ENCODE results near the gene HES3. TPM values are rescaled to one million over a fixed set of nuclear protein-coding genes. Genes with fewer than 3 reads are reported as not detected.

Gene HES3
- total and polyA plus RNA-seq, 2 of the 4 experiments (the other 2 are of a cell fraction): not detected

DNA sequence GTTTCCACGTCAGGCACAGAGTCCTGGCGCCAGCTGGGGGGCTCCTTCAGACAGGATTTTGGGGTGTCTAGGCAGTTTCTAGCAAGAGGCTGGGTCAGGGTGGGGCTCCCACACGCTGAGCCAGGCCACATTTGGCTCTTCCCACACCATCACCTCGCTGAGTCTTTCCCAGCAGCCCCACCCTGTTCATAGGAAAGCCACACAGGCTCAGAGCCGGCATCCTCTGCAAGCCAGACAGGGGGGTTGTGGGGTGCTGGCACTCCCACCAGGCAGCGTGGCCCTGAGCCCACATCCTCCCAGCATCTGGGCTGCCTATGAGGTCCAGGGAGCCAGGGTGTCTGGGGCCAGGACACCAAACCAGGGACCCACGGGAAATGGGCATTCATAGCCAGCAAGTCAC lies 19.7 kb downstream of the HES3 start:
- Histone ChIP-seq H4K20me1 (ENCODE audit: insufficient read depth, low read length) (peaks cover 12% of the 10 kb centered on the region), H3K9me3 (ENCODE audit: control insufficient read depth, insufficient read depth, low read length) (no peaks in the 10 kb centered on the region), H2BK15ac (ENCODE audit: low read depth, low read length) (no peak overlapping the region), H2AFZ (replicated peaks; ENCODE audit: low read length, poor library complexity) (no peak overlapping the region), H2BK20ac (ENCODE audit: low read depth, low read length) (no peak overlapping the region), H3K56ac (ENCODE audit: extremely low read depth, insufficient read depth, low read length) (no peak overlapping the region), H3K9me1 (ENCODE audit: insufficient read depth, low read length) (no peaks in the 10 kb centered on the region), H3K18ac (ENCODE audit: low read depth, low read length) (no peak overlapping the region), H2AK5ac (ENCODE audit: low read depth, low read length) (no peak overlapping the region), H3K27me3 (ENCODE audit: control insufficient read depth, insufficient read depth, low read length) (no peaks in the 10 kb centered on the region), H2BK5ac (ENCODE audit: low read depth, low read length, poor library complexity, severe bottlenecking) (no peak overlapping the region), H3K4me3 (ENCODE audit: insufficient read depth, low read depth, low read length) (no peak overlapping the region), H4K5ac (ENCODE audit: low read depth, low read length) (no peak overlapping the region), H3K23ac (ENCODE audit: low read depth, low read length) (no peak overlapping the region; the same call in 1 of the 2 replicates), H3K79me1 (ENCODE audit: low read depth in 1 of 2, low read length in 2 of 2) (no peaks in the 10 kb centered on the region), H3K4me2 (ENCODE audit: low read depth, low read length) (no peak overlapping the region), H3K36me3 (ENCODE audit: control insufficient read depth, insufficient read depth, low read length) (no peaks in the 10 kb centered on the region), H2BK120ac (ENCODE audit: low read depth, low read length) (no peak overlapping the region), H3K4me1 (ENCODE audit: control insufficient read depth, insufficient read depth, low read length) (peaks cover 2% of the 10 kb centered on the region; the same call in 1 of the 2 replicates), H3K9ac (ENCODE audit: low read depth, low read length) (no peak overlapping the region), H2AK9ac (replicated peaks; ENCODE audit: low read depth, low read length, poor library complexity) (no peak overlapping the region), H3K14ac (replicated peaks; ENCODE audit: low read depth, low read length) (no peak overlapping the region), H4K8ac (ENCODE audit: low read depth in 2 of 2, low read length in 2 of 2) (no peak overlapping the region), H3K4ac (ENCODE audit: low read depth, low read length) (no peak overlapping the region), H3K27ac (ENCODE audit: insufficient read depth, low read length) (no peak overlapping the region), H4K91ac (ENCODE audit: insufficient read depth, low read depth, low read length) (no peak overlapping the region)
- ATAC-seq (ENCODE audit: low read depth): no peak
- ChIA-PET CTCF (no interaction called here), POLR2A (ENCODE audit: unreplicated experiment) (no interaction called here)
- in situ Hi-C loops (cut with MboI; ENCODE audit: low sequenced_read_pairs): no loop called here
- 56% methylated on average over 2 of the region's 7 CpGs; no CpG with 5 or more reads in 1 of the 2 experiments for WGBS, 2 experiments (ENCODE audit: extremely low coverage in 2 of 2, insufficient read length in 1 of 2)
- no TSS peak for BruUV-seq (replicated peaks)
- dilution Hi-C loops (cut with HindIII; ENCODE audit: low sequenced_read_pairs, unreplicated experiment): no loop called here
- TF ChIP-seq BHLHE40 (IDR thresholded peaks at IDR 0.05; ENCODE audit: low read depth, low read length) (no peak), SMC3 (IDR thresholded peaks at IDR 0.05; ENCODE audit: low read depth, low read length) (no peak), RCOR1 (IDR thresholded peaks at IDR 0.05; ENCODE audit: insufficient replicate concordance, low read length) (no peak), POLR2A (IDR thresholded peaks at IDR 0.05; ENCODE audit: low read depth, low read length) (no peak), MXI1 (IDR thresholded peaks at IDR 0.05; ENCODE audit: borderline replicate concordance, low read depth, low read length) (no peak), CEBPB (IDR thresholded peaks at IDR 0.05; ENCODE audit: low read depth, low read length) (no peak), CHD1 (IDR thresholded peaks at IDR 0.05; ENCODE audit: low read depth, low read length) (no peak), ELK1 (IDR thresholded peaks at IDR 0.05; ENCODE audit: borderline replicate concordance, low read depth, low read length) (no peak), CTCF (conservative IDR thresholded peaks at IDR 0.05; ENCODE audit: low read depth, low read length) (no peak), MAFK (IDR thresholded peaks at IDR 0.05; ENCODE audit: low read depth, low read length) (no peak), FOS (IDR thresholded peaks at IDR 0.05; ENCODE audit: low read depth, low read length) (no peak), RFX5 (IDR thresholded peaks at IDR 0.05; ENCODE audit: low read depth, low read length) (no peak), RAD21 (IDR thresholded peaks at IDR 0.05; ENCODE audit: low read length) (no peak), MAZ (IDR thresholded peaks at IDR 0.05; ENCODE audit: borderline replicate concordance, low read depth, low read length) (no peak), NFE2L2 (IDR thresholded peaks at IDR 0.05; ENCODE audit: low read depth, low read length) (no peak)
- TF ChIP-seq, protein P1, sequence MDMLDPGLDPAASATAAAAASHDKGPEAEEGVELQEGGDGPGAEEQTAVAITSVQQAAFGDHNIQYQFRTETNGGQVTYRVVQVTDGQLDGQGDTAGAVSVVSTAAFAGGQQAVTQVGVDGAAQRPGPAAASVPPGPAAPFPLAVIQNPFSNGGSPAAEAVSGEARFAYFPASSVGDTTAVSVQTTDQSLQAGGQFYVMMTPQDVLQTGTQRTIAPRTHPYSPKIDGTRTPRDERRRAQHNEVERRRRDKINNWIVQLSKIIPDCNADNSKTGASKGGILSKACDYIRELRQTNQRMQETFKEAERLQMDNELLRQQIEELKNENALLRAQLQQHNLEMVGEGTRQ (IDR thresholded peaks at IDR 0.05; ENCODE audit: low read depth, low read length): no peak
- intact Hi-C loops (cut with micrococcal nuclease): no loop called here
- DNase-seq: no peak

Measured in IMR-90 (cell line).